ENCODE results near the gene BLNK. TPM values are rescaled to one million over a fixed set of nuclear protein-coding genes. Genes with fewer than 3 reads are reported as not detected.

The BLNK gene
- total RNA-seq, 3 donors from 2014 or later (not counting 1 experiment from before 2014, with no cell fraction given) = 0.66 to 4.0 (median 1.5) TPM

DNA sequence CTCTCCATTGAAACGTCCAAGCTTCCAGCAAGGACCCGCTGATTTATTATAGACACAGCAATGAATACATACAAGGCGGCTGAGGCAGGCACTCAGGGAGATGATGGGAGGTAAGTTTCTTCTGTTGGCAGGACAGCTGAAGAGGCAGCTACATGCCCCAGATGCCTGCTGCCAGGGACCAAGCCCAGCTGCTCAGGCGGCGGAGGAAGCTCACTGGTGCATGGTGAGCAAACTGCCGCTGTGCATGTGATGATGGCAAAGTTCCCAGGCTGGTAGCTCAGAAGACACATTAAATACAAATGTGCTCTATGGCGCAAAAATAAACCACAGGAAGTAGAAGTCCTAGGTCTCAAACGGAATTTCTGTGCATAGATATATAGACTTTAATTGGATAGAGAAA, 35.1 kb upstream of the BLNK start:
- TF ChIP-seq, protein P1, sequence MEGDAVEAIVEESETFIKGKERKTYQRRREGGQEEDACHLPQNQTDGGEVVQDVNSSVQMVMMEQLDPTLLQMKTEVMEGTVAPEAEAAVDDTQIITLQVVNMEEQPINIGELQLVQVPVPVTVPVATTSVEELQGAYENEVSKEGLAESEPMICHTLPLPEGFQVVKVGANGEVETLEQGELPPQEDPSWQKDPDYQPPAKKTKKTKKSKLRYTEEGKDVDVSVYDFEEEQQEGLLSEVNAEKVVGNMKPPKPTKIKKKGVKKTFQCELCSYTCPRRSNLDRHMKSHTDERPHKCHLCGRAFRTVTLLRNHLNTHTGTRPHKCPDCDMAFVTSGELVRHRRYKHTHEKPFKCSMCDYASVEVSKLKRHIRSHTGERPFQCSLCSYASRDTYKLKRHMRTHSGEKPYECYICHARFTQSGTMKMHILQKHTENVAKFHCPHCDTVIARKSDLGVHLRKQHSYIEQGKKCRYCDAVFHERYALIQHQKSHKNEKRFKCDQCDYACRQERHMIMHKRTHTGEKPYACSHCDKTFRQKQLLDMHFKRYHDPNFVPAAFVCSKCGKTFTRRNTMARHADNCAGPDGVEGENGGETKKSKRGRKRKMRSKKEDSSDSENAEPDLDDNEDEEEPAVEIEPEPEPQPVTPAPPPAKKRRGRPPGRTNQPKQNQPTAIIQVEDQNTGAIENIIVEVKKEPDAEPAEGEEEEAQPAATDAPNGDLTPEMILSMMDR (IDR thresholded peaks at IDR 0.05) = no peak
- intact Hi-C loops (cut with micrococcal nuclease) = no loop called here
- DNase-seq = peak in 1 of 2 donors; percentile 46
- H3K9me3 ChIP-seq (ENCODE audit: control insufficient read depth, insufficient read depth, low read length) = no peaks in the 10 kb centered on the region
- no peak overlapping the region for H3K4me3 Mint-ChIP-seq
- H3K4me1 ChIP-seq (ENCODE audit: control insufficient read depth, insufficient read depth, low read length) = no peaks in the 10 kb centered on the region
- WGBS (ENCODE audit: insufficient coverage) = 7% methylated on average over 8 of the region's 8 CpGs
- no peak overlapping the region for H3K4me3 ChIP-seq (ENCODE audit: low read length)
- H3K4me1 Mint-ChIP-seq = peaks cover under 1% of the 10 kb centered on the region in 2 donors
- H3K27ac Mint-ChIP-seq = no peak overlapping the region
- no peaks in the 10 kb centered on the region for H3K36me3 Mint-ChIP-seq
- no peaks in the 10 kb centered on the region for H3K36me3 ChIP-seq (ENCODE audit: control insufficient read depth, insufficient read depth, low read length)
- no peaks in the 10 kb centered on the region for H3K27me3 ChIP-seq (ENCODE audit: control insufficient read depth, insufficient read depth, low read length)
- H3K9me3 Mint-ChIP-seq = no peaks in the 10 kb centered on the region
- H3K27ac ChIP-seq (ENCODE audit: low read length) = no peak overlapping the region
- ATAC-seq = no peak
- peaks cover 13 to 17% of the 10 kb centered on the region in 2 donors for H3K27me3 Mint-ChIP-seq (ENCODE audit: low read depth in 2 of 2)

DNA sequence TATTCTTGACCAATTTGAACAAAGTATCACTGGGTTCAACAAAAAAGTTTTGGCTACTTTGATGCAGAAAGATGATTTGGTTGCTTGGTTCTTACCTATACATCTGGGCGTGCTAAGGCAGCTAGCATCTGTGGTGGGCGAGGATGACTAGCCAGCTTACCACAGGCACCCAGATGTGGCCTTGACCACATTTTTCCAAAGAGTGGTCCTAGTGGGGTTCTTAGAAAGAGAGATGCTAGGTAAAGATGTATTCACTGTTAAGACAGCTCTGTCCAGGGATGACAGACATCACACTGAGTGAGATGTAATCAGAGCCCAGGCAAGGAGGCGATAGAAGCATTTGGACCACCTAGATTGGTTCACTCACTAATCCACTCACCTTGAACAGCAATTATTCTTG, 33.6 kb upstream of the BLNK start:
- no peaks in the 10 kb centered on the region for H3K36me3 ChIP-seq (ENCODE audit: control insufficient read depth, insufficient read depth, low read length)
- H3K4me3 ChIP-seq (ENCODE audit: low read length) = no peak overlapping the region
- Mint-ChIP-seq H3K27ac (no peak overlapping the region), H3K27me3 (ENCODE audit: low read depth in 2 of 2) (peaks cover 15 to 25% of the 10 kb centered on the region in 2 donors), H3K36me3 (no peaks in the 10 kb centered on the region), H3K9me3 (no peaks in the 10 kb centered on the region), H3K4me1 (peaks cover 9 to 14% of the 10 kb centered on the region in 2 donors), H3K4me3 (no peak overlapping the region)
- no peaks in the 10 kb centered on the region for H3K9me3 ChIP-seq (ENCODE audit: control insufficient read depth, insufficient read depth, low read length)
- intact Hi-C loops (cut with micrococcal nuclease) = no loop called here
- no peak overlapping the region for H3K27ac ChIP-seq (ENCODE audit: low read length)
- TF ChIP-seq, protein P1 (IDR thresholded peaks at IDR 0.05) = no peak
- no peaks in the 10 kb centered on the region for H3K27me3 ChIP-seq (ENCODE audit: control insufficient read depth, insufficient read depth, low read length)
- no peak for ATAC-seq
- WGBS (ENCODE audit: insufficient coverage) = 72% methylated on average over 3 of the region's 3 CpGs
- DNase-seq = no peak
- H3K4me1 ChIP-seq (ENCODE audit: control insufficient read depth, insufficient read depth, low read length) = peaks cover 3% of the 10 kb centered on the region

DNA sequence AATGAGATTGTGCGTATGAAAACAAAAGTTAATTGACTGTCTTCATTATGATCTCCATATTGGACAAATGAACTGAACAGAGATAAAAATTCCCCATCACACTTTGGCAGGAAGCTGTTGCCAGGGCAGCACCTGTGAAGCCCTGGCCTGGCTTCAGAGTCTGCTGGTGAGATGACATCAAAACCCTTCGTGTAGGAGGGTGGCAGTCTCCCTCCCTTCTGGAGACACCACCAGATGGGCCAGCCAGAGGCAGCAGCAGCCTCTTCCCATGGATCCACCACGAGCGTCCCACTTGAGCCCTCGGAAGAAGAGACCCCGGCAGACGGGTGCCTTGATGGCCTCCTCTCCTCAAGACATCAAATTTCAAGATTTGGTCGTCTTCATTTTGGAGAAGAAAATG, 32.9 kb upstream of the BLNK start, which contains the start of gene DNTT:
TSS of gene DNTT (plus strand) at position 205 of the 400 bp plus-strand sequence. CDS start at position 269, 64 bp downstream.
- 60% methylated on average over 8 of the region's 8 CpGs for WGBS (ENCODE audit: insufficient coverage)
- no peaks in the 10 kb centered on the region for H3K9me3 Mint-ChIP-seq
- peaks cover 15 to 22% of the 10 kb centered on the region in 2 donors for H3K4me1 Mint-ChIP-seq
- no peak for ATAC-seq
- DNase-seq = peak in 1 of 2 donors; percentile 10
- no peaks in the 10 kb centered on the region for H3K36me3 Mint-ChIP-seq
- no peak within 1 kb of the TSS for H3K4me3 ChIP-seq (ENCODE audit: low read length)
- H3K9me3 ChIP-seq (ENCODE audit: control insufficient read depth, insufficient read depth, low read length) = no peaks in the 10 kb centered on the region
- no peaks in the 10 kb centered on the region for H3K27me3 ChIP-seq (ENCODE audit: control insufficient read depth, insufficient read depth, low read length)
- H3K27ac Mint-ChIP-seq = no peak within 1 kb of the TSS
- peaks cover 15 to 25% of the 10 kb centered on the region in 2 donors for H3K27me3 Mint-ChIP-seq (ENCODE audit: low read depth in 2 of 2)
- no peak within 1 kb of the TSS for H3K4me3 Mint-ChIP-seq
- TF ChIP-seq, protein P1 (IDR thresholded peaks at IDR 0.05) = no peak
- no peaks in the 10 kb centered on the region for H3K36me3 ChIP-seq (ENCODE audit: control insufficient read depth, insufficient read depth, low read length)
- H3K27ac ChIP-seq (ENCODE audit: low read length) = no peak within 1 kb of the TSS
- H3K4me1 ChIP-seq (ENCODE audit: control insufficient read depth, insufficient read depth, low read length) = peaks cover 7% of the 10 kb centered on the region
- intact Hi-C loops (cut with micrococcal nuclease) = no loop called here

DNA sequence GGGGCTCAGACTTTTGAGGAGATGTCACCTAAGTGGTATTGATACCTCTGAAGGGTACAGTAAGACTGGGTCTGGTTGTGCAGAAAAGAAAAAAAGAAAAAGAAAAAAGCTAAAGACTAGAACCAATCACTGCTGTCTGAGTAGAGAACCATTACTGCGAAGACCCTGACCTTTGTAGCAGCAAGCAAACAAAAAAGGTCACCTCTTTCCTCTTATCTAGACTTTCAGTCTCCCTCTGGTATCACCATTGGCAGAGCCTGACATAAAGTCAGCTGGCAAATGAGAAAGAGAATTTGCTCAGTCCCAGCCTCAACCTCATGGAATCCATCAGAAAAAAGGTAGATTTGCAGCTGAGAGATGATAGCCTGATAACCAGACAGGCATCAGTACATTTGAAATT, 30.2 kb upstream of the BLNK start:
- Mint-ChIP-seq H3K4me3 (no peak overlapping the region), H3K36me3 (no peaks in the 10 kb centered on the region), H3K4me1 (peaks cover 16 to 23% of the 10 kb centered on the region in 2 donors), H3K27ac (peak overlapping the region in 1 of 2 donors; percentile 10), H3K27me3 (ENCODE audit: low read depth in 2 of 2) (peaks cover 8 to 19% of the 10 kb centered on the region in 2 donors), H3K9me3 (no peaks in the 10 kb centered on the region)
- Histone ChIP-seq H3K4me1 (ENCODE audit: control insufficient read depth, insufficient read depth, low read length) (peaks cover 7% of the 10 kb centered on the region), H3K4me3 (ENCODE audit: low read length) (no peak overlapping the region), H3K27me3 (ENCODE audit: control insufficient read depth, insufficient read depth, low read length) (no peaks in the 10 kb centered on the region), H3K27ac (ENCODE audit: low read length) (no peak overlapping the region), H3K36me3 (ENCODE audit: control insufficient read depth, insufficient read depth, low read length) (no peaks in the 10 kb centered on the region), H3K9me3 (ENCODE audit: control insufficient read depth, insufficient read depth, low read length) (no peaks in the 10 kb centered on the region)
- ATAC-seq = no peak
- intact Hi-C loops (cut with micrococcal nuclease) = no loop called here
- 75% methylated on average over 1 of the region's 1 CpG for WGBS (ENCODE audit: insufficient coverage)
- DNase-seq = no peak
- TF ChIP-seq, protein P1 (IDR thresholded peaks at IDR 0.05) = no peak
